HG03342 (cell line): ENCODE measurements around the gene CEL.

Experiments used
- ATAC-seq: cut with Tn5 transposase; IDR thresholded peaks from one replicate; pipeline ENCODE4 v1.9.1; 2021; ENCODE audit warnings: mild to moderate bottlenecking, moderate library complexity; ENCODE audit not compliant: unreplicated experiment

CEL gene

DNA sequence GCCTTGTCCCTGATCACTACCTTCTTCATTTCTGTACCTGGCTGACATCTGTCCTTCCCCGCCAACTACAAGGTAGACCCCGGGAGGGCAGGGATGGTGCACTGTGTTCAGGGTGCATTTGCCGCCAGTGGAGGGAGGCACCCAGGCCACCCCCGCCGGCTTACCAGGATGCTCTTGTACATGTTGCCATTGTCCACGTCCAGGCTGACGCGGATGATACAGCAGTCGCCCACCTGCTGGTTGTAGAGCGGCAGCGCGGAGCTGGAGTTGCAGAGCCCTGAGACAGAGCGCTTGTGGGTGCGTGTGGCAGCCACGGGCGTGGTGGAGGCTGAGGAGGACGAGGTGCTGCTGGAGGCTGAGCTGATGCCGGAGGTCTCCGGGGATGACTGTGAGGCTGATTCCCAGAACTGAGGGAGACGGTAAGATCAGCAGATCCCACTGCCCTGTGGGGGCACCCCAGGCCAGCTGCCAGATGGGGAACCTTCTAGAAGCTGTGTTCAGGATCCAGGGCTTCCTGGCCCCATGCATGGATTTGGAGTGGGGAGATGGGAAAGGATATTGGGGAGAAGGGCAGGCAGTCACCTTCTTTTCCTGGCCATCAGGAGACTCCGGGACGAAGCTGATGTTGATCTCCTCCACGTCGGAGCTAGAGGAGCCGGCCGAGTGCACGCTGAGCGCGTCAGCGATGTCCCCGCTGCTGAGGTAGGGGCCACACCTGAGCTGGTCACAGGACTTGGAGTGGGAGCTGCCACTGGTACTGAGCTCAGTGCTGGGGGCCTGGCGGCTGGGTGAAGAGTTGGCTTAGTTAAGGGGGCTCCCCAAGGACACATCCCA lies 39.8 kb downstream of the CEL start:
- no peak for ATAC-seq

DNA sequence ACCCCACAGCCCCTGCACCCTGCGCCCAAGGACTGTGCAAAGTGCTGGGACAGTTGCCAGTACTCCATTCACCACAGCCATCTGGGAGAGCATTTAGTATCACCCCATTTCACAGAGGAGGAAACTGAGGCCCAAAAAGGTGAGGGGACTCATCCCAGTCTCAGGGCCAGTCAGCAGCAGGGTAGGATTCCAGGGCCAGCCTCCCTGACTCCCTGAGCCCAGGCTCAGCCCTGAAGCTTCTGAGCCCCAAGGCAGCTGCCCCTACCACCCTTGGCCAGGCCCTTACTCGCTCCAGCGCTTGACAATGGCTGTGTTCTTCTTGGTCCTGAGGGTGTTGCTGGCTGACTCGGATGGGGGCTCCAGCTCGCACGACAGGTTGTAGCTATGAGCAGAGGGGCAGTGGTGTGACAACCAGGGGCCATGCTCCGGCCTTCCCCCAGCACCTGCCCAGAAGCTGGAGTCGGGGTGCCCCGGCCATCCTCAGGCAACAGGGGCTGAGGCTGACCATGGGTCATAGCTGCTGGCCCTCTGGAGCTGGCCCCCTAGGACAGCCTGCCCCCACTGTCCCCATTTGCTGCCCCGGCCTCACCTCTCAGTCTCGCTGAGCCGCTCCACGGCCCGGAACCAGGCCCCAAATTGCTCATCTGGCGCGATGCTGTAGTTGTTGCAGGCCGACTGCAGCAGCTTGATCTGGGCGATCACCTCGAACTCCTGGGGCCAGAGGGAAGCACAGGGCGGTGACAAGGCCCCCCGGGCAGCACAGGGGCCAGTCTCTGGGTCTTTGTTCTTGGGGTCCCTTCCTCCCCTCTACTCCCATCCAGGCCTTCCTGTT lies 40.6 kb downstream of the CEL start:
- ATAC-seq = no peak

DNA sequence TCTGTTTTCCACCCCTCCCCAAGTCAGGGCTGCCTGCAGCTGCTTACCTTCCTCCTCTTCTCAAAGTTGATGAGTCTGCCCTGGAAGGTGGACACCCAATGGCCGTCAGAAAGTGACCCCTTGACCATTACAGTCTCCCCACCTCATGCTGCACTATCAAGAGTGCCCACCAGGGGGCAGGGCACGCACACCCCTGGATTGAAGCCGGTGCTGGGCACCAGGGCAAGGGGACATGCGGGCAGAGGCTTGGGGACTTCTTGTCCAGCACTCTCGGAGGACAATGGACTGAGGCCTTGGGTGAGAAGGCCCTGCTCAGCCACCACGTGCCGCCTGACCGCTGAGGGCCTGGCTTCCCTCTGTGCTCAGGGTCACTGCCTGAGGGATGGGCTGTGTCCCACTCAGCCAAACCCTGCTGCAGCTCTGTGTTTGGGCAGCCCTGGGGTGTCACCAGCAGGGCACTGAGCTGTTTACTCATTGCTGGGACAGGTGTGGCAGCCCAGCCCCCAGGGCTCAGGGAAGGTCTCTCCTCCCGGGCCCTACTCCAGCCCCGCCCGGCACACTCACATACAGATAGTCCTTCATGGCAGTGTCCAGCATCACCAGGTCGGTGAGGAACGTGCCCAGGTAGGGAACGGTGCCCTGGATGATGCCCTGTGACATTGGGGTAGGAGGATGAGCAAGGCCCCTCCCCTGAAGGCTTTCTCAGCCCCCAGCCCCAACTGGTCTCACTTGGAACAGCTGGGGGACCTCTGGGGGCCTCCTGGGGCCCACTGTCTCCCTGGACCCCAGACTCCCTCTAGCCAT lies 41.6 kb downstream of the CEL start:
- ATAC-seq = no peak

DNA sequence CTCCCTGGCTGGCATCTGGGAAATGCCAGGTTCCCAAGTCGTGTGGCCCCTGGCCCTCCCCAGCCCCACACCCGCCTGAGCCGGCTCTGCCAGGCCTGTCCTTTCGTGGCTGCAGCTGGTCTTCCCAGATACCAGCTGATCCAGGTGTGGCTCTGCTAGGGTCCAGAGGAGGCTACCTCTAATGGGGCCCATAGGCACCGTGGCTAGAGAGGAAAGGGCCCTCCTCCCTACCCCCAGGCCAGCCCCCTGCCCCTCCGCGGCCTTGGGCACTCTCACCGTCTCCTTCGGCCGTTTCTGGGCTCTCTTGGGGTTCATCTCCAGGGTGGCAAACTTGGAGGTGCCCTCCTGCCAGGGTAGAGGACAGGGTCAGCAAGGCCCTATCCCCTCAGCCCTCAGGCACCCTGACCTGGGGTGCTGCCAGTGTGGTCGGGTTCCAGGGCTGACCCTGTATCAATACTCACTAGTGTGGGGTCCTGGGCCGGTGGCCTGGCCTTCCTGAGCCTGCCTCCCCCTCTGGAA lies 42.3 kb downstream of the CEL start:
- ATAC-seq = no peak

DNA sequence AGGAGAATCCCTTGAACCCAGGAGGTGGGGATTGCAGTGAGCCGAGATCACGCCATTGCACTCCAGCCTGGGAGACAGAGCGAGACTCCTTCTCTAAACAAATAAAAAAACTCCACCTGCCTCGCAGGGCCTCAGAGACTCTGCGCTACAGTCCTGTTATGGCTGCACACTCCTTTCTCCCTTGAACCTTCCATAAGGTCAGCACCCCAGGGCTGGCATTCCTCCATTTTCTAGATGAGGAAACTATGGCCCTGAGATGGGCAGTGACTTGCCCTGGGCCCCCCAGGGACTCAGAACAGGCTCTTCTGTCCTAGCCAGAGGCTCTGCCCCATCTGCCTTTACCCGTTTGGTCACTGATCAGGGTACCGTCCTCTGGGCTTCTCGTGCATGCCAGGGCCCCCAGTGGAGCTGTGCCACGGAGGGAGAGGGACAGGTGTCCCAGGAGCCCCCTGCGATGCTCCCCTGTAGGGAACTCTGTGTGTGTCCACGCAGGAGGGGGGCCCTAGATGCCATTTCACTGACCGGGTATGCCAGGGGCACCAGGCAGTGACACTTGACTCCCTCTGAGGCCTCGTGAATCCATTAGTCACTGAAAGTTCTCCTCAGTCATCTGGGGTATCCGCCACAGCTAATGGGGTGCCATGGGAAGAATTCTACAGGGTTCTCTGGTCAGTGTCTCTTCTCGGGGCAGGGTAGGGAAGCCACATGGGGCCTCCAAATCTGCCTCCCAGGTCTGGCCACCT lies 43.1 kb downstream of the CEL start:
- no peak for ATAC-seq

DNA sequence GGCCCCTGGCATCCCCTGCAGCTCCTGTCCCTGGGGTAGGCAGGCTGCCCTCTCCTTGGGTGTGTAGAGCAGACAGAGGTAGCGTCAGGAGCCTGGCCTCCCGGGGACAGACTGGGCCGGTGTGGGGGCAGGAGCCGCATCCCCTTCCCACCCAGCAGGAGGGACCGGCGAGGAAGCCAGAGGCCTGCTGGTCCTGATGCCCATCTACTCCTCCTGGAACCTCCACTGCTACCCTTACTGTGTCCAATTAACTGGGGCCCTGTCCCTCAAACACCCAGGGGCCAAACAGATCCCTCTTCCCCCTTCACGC lies 43.6 kb downstream of the CEL start:
- no peak for ATAC-seq

DNA sequence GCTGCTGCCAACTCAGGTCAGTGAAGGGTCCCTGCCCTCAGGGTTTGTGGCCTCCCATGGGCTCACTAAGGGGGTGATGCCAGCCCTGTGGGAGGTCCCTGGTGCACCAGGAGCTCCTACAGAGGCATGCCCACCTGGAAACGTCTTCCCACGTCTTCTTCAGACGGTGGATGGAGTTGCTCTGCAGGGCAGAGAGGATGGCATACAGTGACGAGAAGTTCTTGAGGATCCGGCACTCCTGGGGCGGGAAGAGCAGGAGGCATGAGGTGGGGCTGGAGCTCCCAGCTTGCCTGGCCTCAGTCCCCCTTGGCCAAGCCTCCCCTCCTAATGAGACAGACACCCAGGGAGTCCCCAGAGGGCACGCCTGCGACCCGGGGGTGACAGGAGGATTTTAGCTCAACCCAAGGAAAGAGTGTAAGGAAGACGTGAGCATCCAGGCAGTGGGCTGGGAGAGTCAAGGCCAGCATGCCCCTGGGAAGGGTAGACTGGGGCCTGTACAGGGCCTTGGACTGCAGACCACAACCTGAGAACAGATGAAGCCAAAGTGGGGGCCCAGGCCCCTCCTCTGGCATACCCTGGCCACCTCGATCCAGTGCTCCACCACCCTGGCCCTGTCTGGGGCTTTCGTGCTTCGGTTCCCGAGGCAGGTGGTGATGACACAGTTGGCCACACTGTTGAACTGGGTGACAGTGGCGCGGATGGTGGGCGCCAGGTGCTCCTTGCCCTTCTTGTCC lies 44.9 kb downstream of the CEL start:
- no peak for ATAC-seq

DNA sequence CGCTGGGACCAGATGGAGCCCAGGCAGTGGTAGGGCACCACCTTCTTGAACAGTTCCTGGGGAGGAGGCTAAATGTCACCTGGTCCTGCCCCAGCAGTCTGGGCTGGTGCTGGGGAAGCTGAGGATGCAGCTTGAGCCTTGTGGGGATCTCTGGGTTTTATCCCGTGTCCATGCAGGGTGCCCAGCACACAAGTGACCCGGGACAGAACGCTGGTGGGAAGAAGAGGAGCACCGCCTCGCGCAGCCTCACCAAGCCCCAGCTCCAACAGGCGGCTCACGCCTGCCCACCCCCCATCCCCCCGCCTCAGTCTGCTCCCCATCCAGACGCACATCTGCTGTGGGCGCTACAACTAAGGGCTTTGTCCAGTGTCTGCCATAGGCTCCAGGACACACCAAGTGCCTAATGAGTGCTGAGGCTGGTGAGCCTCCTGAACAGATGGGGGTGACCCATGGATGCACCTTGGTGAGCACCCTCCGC lies 45.5 kb downstream of the CEL start:
- no peak for ATAC-seq

DNA sequence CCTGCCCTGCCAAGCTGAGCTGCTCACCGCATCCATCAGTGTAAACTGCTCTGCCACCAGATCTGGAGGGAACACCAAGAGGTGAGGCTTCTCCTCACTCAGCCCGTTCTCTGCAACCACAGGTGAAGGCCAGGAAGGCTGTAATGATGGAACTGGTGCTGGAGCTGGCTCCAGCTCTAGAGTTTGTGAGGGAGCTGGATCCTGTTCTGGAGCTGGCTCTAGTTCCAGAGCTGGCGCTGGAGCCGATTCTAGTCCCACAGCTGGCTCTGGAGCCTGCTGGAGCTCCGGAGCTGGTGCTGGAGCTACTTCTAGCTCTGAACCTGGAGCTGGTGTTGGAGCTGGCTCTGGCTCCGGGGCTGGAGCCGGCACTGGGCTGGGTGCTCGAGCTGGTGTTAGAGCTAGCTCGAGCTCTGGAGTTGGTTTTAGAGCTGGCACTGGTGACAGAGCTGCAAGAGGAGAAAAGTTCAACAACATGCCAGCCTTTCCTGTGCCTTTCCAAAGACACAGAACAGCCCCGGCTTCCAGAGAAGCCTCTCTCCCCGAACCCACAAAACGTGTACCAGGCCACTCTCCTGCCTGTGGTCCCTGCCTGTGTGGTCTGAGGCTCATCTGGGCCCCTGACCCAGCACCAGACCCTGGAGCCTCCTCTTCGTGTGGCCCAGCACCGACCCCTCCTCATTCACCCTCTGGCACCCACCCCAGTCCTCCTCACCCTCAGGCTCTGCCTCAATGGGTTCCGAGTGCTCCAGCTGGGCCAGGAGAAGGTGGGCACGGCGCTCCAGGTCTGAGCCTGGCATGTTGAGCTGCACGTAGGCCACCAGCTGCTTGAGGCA lies 46.4 kb downstream of the CEL start:
- ATAC-seq = no peak

DNA sequence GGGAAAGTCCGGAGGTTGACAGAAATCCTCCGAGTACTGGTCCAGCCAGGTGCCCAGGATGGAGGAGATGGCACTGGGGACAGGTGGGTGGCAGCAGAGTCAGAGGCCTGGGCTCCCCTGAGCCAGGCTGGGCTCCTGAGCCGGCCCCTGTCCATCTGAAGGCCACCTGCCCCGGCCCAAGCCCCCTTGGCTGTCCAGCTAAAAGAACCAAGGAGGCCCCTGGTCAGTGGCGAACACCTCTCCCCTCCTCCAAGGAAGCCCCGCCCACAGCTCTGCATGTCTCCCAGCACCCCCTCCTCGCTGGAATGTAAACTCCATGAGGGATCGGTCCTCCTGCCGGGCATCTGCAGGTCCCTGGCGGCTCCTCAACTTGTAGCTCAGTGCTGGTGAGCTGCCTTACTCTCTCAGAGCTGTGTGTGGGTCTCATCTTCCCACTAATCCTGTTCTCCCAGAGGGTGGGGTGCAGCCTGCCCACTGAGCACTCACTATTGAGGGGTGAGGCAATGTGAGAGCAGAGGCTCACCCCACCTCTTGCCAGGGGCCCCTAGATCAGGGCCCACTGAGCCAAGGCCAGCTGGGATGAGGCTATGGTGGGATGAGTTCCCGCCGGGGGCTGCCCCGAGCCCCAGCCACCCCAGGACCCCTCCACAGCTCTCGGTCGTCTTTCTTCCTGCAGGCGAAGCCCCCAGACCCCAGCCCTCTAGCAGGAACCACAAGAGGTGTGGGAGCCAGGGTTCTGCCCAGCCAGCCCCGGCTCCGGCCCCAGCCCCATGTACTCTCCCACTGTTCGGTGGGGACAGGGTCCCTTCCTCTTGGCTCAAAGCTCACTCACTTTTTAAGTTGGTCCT lies 47.2 kb downstream of the CEL start:
- ATAC-seq = no peak

DNA sequence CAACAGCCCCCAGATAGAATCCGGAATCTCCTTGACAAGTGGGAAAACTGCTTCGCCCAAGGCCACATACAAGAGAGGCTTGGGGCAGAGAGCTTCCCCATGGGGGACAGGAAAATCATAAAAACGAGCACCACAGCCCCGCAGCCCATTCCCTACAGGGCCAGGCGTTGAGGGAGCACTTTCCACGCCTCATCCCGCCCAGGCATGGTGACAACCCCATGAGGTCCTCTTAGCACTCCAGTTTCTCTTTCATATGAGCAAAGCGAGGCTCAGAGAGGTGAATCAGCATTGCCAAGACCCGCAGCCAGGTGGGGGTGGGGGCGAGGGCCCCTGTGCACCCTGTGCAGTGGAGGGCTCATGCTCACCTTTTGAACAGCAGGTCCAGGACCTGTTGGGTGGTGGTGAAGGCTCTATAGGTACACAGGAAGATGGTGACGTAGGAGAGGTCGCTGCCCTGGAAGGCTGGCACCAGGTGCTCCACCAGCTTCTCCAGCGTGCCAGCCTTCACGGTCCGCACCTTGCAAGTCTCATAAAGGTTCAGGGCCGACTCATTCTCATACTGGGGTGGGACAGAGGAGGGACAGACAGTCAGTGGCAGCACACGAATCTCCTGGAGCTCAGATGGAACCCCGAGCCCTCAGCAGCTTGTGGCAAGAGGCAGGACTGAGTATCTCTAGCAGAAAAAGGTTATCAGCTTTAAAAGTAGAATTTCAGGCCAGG lies 48.3 kb downstream of the CEL start:
- ATAC-seq = no peak

DNA sequence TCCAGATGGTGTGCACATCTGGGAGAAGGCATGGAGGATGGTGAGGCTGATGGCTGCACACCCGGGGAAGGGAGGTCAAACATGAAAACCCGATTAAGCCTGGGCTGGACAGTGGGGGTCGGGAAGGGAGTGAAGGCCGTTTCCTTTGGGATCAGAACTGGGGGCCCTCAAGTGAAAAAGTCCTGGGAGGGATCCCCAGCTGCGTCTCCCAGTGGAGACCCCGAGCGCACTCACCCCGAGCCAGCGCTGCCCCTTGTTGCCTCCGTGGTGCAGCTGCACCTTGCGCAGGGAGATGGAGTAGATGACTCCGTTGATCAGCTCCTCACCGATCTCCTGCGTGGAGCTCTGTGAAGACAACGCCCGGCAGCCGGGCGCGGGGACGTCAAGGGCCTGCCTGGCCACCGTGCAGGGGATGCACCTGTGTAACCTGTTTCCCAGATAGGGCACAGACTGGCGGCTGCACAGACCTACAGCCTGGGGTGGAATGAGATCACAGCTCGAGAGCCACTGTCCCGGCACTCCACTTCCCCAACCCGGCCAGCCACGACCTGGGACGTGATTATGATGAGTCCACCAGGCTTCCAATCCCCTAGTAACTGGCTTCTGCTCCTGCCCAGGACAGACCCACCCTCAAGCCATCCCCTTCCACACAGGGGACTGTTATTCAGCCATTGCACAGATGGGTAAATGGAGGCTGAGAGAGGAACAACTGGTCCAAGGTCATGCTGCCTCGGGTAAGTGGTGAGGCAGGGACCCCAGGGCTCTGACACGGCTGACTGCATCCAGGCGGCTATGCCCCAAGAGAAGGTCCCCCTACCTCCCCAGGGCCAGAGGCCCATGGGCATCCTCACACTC lies 50.3 kb downstream of the CEL start:
- ATAC-seq = no peak

DNA sequence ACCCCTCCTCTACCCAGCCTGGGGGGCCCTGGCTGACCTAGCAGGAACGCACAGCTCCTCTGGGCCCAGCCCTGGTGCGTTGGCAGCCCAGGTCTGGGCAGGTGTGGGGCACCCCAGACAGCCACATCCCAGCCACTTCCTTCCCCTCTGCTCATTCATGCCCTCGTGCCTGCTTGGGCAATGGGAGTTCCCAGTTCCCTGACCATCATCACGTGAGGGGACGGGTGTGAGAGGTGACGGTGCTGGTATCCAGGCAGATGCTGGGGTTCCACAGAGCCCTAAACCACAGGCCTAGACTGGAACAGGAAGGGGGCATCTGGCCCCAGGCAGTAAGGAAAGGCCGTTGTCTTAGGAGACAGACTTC lies 50.9 kb downstream of the CEL start:
- no peak for ATAC-seq

DNA sequence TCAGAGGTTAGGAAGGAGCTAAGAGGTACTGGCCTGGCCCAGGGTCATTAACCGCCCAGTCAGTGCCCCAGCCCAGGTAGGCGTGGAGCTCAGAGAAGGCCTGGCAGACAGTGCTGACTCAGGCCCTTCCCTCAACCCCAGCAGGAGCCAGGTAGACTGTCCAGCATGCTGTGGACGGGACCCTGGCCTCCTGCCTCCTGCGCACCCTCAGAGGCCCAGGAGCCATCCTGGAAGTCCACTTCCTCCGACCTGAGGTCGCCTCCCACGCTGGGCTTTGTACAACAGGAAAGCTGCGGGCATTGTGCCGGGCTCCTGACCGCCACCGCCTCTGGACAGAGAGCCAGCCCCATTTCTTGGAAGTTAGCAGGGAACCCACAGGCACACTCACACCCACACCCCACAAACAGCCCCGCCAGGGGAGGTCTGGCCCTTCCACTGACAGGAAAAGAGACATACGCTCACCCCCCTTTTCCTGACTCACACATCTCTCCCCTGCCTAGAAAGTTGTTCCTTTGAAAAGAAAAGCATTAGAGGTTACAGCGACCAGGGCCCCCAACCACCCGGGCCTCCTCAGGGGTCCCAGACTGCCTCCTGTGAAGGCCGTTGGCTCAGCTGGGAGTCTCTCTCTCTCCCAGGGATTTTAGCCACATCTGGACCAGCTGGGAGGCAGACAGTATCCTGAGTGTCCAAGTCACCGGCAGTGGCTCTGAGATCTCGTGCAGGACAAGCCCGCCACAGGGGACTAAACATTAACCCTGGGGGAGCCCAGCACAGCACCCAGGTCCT lies 51.6 kb downstream of the CEL start:
- ATAC-seq = no peak

DNA sequence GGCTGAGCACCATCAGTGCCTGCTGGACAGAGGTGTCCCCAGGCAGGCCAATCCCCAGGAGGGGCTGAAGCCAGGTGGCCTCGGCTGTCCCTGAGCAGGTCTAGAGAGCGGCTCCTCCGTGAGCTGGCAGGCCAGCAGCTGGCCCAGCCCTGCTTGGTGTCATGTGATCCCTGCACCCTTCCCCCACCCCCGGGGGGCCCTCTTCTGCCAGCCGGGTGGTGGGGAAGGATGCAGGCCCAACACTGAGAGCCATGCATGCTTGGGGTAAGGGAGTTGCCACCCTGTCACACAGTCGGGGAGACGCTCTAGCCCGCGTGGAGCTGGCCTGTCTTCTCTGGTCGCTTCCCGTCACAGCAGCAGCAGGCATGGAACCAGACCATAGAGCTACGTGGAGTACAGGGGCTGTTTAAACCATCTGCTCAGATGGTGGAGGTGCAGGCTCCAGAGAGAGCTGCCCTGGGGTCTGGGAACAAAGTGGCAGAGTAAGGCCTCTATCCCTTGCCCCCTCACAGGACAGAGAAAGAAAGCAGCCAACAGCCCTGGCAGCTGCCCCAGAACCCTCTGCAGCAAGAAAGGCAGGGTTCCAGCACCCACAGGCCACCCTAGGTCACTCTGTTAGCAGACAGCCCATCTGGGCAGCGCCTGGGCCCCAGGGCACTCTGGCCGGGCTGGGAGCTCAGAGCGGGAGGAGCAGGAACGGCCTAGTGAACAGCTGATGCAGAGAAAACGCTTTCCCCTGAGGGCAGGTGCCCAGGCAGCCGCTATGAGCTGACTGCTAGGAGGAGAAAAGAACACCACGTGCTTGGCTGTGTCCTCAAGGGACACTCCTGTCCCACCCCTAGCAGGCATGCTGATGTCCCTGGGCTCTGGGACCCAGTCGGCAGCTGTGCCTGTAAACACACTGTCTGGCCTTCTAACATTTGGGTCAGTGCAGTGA lies 52.4 kb downstream of the CEL start:
- ATAC-seq = no peak
